Ramos (cell line): ENCODE results near the gene ADORA2A.

Experiments
- in situ Hi-C: fragments of 300-500 bp; cut with MboI; formaldehyde crosslinking; loops from one replicate; pipeline ENCODE4 v1.14.3; 2022; ENCODE audit warnings: low sequenced_read_pairs; ENCODE audit not compliant: unreplicated experiment

Gene ADORA2A

DNA sequence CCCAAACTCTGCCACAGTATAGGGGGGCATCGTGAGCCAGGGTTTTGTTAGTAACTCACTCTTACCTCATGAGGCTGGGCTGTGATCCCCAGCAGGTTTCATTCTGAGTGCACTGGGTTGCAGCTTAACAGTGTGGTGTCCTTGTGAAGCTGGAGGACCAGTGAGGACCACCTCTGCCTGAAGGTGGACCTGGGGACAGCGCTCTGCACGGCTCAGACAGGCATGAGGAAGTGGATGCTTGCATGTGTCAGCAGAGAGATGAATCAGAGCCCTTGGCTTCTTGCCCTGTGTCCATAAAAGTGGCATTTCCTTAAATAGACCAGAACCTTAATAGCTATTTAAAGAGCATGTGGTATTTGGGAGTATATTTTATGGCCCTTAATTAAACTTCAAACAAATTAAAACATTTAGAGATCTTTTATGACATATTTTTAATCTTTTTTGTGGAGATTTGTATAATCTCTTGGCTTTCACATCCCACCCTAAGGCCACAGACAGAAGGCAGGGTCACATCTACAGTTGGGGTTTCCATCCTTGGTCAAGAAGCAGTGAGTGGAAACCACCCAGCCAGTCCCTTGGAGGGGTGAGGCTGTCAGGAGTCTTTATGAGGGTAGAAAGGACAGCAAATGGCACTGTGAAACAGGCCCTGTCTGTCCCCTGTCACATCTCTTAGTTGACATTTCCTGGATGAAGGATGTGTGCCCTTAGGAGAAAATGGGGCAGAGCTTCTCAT is 24.8 kb upstream of the ADORA2A start:
- in situ Hi-C loops = no loop called here

DNA sequence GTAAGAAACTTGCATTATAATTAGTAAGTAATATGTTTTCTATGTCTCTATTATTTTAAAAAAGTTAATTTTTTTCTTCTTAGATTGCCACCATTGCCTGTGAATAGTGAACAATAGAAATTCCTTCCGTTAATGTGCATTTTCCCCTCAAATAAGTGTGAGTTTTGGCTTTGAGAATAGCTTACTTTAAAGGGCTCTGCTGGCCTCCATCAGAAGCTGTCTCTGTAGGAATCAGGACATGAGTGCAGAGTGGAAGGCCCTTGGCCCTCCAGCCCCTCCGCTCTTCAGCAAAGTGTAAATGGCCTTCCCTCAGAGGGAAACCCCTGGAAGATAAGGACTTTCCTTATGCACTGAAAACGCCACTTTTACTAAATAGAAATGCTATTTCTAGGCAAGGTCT is 24.1 kb upstream of the ADORA2A start:
- in situ Hi-C loops = no loop called here

DNA sequence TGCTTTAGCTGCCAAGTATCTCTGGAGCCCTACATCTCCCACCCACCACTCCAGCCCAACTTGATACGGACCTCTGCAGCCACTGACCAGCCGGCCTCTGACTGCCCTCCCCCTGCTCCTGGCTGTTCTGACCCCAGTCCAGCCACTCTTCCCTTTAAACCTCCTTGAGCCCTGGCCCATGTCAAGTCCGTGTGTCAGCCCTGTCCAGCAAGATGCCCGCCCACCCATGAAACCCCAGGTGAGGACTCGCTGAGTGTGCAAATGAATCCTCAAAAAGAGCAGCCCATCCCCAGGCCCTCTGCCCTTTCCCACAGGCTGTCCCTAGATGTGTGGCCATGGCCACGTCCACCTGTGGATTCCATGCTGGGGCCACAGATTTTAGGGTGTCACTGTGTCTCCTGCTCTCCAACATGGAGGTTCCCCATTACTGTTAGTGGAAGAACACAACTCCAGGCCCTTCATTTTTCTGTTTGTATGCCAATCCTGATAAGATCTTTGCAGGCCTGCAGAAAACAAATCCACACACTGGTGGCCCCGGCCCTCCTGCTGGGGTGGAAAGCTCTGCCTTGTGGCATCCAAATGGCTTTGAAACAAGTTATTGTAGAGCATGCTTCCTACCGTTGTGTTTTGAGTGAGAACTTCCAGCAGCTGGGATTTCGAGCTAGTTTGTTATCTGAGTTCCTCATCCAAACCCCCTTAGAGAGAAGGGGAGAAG is 22.7 kb upstream of the ADORA2A start:
- in situ Hi-C loops = no loop called here

DNA sequence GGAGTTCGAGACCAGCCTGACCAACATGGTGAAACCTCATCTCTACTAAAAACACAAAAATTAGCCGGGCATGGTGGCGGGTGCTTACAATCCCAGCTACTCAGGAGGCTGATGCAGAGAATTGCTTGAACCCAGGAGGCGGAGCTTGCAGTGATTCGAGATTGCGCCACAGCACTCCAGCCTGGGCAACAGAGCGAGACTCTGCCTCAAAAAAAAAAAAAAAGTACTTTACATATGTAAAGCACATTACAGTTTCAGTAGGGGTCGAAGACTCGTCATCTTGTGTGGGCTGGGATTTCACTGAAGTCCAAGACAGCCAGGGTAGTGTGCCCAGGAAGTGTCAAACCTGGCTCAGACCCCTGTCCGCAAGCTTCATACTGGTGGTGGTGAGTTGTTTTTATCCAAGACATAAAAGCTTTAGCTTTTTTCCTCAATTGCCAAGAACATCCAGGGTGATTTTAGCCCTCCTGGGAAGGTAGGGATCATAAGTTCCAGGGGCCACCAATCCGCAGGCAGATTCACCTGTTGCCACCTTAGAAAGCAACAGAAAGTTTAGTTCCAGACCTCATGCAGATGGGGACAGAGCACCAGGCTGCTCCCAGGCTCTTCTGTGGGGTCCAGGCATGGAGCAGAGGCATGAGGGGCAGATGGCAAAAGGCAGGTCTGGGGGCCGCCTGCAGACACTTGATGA is 21.6 kb upstream of the ADORA2A start:
- in situ Hi-C loops = no loop called here

DNA sequence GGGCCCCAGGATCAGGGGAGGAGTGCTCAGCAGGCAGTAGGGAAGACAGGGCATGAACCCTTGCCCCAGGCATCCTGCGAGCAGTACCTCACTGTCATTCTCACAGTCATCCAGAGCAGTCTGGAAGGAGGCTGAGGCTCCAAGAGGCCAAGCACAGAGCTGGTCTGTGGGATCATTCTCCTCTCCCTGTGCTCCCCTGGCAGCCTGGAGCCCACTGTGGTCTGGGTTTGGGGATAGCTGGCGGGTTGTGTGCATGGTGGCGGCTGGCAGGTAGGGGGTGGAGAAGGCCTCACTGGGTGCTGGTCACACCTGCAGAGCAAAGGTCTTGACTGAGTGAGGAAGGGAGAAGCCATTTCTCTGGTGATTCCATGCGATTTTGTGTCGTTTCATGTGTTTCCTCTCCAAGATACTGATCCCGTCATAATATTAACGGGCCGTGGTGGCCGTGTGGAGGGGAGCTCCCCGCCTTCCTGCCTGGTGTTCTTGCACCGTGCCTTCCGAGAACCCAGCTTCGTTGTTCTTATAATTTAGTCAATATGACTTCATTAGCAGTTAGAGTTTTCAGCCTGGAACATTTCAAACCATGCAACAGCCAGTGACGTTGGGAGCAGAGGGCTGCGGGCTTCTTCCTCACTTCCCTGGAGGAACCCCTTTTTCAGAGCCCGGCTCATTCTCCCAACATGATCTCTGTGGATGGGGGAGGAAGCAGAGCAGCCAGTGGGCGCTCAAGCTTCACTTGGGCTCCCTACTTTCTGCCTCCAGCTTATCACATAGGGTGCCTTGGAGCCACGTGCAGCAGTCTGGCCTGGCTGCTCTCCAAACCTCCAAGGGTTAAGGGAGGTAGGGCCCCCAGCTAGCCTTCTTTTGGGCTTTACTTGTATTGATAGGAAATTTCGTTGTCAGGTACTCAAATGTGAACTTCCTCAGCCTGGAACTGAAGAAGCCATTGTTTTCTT is 20.8 kb upstream of the ADORA2A start:
- in situ Hi-C loops = no loop called here

DNA sequence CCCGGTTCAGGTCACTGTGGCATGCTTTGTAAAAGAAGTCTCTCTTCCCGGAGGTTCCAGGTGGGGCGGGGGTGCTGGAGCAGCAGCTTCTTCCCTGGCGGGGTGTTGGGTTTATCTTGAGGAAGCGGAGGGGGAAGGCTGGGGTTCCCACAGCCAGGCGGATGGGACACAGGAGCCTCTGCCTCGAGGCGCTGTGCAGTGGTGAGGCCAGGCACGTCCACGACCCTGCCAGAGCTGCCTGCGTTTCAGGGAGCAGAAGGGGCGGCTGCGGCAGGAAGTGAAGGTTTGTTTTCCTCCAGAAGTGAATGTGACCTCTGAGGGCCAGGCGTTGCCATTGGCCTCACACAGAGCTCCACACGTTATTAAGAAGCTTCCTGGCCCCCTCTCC is 20.1 kb upstream of the ADORA2A start:
- in situ Hi-C loops = no loop called here

DNA sequence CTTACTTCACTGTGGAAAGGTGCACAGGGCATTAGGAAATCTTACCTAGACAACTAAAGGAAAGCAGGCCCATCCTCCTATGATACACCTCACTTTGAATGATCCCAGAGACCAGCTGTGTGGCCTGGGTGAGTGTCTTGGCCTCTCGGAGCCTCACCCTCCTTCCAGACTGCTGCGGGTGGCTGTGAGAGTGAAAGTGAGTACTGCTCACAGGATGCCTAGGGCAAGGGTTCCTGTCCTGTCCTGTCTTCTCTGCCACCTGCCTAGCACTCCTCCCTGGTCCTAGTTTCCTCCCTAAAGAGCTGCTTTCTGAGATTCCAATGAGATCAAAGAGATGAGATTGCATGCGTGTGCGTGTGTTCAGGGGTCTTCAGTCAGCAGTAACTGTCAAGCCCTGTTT is 19.5 kb upstream of the ADORA2A start:
- in situ Hi-C loops = no loop called here

DNA sequence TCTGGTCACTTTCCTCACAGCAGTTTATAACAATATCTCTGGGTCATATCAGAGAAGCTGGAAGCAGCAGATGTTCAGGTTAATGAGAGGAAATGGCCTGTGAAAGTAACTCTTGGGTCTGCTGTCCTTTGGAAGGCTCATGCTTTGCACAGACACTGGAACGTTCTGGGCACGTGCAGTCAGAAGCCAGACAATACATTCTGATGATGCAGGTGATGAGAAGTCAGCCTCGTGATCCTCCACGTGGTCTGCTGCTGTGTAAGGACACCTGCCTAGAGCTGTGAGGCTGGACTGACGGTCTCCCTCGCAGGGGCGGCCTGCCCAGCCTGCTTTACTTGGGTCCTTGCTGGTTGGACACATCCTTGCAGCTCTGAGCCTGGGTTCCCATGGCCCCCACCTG is 18.8 kb upstream of the ADORA2A start:
- in situ Hi-C loops = no loop called here

DNA sequence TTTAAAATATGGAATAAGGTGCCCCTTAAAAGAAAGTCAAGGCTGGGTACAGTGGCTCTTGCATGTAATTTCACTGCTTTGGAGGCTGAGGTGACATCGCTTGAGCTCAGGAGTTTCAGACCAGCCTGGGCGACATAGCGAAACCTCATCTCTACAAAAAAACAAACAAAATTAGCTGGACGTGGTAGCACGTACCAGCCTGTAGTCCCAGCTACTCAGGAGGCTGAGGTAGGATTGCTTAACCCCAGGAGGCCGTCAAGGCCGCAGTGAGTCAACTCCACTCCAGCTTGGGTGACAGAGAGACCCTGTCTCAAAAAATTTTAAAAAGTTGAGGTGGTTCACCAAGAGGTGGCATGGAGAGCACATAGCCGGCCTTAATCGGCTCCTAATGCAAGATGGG is 17.7 kb upstream of the ADORA2A start:
- in situ Hi-C loops = no loop called here

DNA sequence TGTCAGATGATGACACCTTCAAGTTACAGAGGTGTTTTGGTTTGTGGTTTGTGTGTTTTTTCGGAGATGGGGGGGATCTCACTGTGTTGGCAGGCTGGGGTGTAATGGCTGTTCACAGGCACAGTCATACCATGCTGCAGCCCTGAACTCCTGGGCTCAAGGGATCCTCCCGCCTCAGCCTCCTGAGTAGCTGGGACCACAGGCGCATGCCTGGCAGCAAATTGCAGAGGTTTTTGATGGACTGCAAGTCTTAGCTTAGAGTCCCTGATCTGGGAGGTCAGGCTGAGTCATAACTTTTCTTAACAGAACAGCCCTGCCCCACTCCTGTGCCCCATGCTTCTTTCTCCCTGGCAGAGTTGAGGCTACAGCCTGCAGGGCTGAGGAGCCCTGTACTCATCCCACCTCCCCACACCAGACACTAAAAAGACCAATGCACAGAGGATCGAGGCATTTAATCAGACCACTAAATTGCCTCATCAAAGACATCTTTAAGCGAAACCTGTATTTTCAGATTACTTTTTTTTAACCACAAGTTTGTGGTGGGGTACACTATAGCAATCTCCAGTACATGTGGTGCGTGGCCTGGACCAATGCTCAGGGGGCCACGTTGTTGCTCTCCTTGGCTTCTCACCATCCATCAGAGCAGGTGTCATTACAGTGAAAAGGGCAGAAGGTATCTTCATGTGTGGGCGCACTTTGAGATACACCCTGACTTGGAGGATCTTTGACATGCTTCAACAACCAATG is 17.1 kb upstream of the ADORA2A start:
- in situ Hi-C loops = no loop called here

DNA sequence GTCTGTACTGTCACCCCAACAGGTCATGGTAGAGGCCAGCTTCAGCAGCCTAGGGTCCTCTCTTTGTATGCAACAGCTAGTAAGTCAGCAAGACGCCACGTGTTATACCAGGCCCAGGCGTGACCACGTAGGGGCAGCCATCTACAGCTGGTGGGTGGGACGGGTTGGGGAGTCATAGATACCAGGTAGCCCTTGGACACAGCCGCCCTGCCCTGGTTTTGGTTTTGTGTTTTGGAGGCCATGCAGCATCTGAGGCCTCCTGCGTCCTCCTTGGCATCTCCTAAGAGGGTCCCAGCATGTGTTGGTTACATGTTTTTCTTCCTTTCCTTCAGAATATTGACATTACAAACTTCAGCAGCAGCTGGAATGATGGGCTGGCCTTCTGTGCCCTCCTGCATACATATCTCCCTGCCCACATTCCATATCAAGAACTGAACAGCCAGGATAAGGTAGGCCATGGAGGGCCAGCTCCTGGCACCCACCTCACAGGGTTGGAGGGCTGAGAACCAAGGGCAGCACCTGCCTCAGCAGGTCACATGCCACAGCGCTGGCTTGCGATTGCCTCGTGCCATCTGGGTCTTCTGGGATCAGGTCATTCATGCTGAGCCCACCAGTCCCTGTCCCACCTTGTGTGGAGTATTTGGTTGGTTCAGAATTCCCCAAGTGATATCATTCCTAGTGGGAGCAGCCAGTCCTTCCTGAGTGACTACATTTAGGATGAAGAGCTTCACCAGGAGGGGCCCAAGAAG is 16.0 kb upstream of the ADORA2A start:
- in situ Hi-C loops = no loop called here

DNA sequence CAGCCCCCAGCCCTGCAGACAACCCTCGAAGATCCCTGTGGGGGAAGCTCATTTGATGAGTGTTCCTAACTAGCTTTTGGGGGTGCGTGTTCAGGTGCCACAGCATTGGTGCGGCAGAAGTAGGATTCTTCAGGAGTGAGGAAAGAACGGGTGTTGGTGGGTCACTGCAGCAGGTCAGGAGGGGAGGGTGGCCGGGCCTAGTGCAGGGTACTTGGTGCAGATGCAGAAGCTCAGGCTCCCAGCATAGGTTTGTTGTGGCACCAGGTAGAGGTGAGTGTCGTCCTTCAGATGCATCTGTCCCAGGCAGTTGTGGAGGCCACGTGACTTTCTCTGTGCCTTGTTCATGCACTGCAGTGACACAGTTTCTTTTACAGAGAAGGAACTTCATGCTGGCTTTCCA is 15.1 kb upstream of the ADORA2A start:
- in situ Hi-C loops = no loop called here

DNA sequence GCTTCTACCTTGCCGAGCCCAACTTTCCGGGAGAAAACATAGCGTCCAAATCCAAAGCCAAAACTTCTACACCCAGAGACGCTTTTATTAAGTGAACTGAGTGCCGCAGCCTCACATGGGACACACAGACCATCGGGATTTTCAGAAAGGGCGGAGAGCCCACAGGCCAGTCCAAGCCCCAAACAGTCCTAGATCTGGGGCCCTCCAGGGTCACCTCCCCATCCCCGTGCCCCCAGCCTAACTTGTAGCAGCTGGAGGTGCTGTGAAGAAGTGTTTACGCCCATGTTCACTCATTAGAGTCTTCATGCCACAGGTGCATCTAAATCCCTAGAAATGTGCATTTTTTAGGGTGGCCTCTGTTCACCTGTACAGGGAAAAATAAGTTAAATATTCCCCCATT is 14.1 kb upstream of the ADORA2A start:
- in situ Hi-C loops = no loop called here

DNA sequence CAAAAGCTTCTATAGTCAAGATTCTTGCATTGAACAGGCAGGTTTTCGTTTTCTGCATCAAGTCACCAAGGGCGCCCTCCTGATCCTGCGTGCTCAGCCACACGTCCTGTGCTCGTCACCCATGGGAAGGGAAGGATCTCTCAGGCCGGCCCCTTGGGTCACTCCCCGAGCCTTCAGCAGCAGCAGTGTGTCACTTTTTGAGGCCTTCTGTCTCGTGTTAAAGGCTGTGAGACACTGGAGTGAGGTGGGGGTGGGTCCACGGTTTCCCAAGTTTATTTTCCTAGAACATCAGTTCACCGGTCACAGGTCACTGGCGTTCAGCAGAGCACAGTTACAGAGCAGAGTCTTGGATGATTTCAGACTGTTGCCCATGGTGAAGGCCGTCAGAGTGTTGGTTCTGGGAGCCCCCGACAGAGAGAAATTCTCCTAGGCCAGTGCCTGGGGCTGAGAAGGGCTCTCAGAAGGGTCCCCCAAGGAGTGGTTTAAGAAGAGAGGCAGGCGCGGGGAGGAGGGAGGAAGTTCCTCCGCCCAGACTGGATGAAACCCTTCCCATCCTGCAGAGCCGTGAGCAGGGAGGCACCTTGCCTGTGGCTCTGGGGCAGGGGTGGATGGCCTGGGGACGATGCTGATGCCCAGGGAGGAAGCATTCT is 13.5 kb upstream of the ADORA2A start:
- in situ Hi-C loops = no loop called here

DNA sequence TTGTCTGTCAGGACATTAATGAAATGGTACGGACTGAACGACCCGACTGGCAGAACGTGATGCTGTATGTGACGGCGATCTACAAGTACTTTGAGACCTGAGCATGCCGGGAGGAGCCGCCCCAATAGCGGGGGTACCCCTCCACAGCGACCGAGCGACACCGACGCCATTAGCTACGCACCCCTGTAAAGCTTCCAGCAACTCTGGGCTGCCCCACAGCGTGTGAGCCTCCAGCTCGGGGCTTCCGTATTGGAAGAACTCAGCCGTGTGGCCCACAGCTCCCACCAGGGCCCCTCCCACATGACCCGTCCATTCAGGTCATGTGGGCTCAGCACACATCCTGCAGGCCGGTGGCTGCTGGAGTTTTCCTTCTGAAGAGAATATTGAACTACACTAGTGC is 12.9 kb upstream of the ADORA2A start:
- in situ Hi-C loops = no loop called here

DNA sequence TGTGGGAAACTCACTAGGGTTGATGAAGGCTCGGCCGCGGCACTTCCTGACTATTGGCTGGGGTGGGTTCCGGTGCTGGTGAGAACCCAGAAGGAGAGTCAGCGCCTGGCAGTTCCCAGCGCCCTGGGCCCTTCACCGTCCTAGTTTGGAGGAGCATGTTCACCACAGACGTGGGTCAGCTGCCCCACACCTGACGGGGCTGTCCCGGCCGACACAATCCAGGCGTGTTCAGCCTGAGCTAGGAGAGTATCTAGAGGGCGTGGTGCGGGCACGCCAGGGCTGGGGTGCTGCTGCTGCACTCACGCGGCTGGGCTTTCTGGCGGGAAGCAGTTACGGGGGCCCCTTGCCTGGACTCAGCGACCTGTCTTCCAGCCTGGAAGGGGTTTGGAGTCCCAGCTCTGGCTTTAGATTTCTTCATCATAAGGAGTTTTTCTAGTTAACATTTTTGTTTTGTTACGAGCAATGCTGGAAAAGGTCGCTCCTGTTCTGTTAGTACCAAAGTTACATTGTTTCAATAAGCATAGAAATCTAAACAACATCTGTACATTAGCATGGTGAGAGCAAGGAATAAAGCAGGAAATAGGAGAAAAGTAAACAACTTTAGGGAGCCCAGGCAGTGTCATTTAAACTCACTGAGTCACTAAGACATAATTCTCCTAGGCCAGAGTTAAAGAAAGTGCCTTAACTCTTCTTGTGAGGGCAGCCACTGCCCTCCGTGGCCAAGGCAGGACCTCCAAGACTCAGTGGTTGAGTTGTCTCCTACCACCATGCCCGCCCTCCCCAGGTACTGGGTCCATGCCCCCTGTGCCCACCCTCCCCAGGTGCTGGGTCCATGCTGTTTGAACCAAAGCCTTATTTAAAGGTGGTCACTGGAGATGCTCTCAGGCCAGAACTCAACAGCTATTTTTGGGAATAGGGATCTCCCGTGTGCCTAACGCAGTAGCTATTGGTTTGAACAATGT is 12.1 kb upstream of the ADORA2A start:
- in situ Hi-C loops = loop anchor here (5.0 kb wide), 1 partner anchor 92 kb away; no protein-coding TSS in a partner anchor

DNA sequence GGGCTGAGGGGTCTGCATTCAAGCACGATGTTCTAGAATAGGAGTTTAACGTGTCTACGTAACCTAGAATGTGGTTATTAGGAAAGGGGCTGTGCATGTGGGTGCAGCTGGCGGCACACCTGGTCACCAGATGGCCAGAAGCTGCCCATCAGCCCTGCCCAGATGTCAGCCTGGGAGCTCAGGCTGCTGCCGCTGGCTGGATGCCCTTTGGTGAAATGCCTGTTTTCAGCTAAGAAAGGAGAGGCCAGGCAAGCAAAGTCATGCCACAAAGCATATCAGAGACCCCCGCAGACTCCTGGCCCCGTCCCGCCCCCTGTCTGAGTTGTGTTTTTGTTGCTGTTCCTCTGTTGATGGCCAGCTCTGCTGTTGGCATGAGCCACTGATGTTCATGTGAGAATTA is 11.3 kb upstream of the ADORA2A start:
- in situ Hi-C loops = loop anchor here (5.0 kb wide), 1 partner anchor 91 kb away; no protein-coding TSS in a partner anchor
